KG1 (cell line): Measurements from ENCODE around the gene NLGN3.

ENCODE experiments used
- DNase-seq: peaks from one replicate; lab custom pipeline; 2025; lab: John Stamatoyannopoulos, UW

Gene NLGN3

DNA sequence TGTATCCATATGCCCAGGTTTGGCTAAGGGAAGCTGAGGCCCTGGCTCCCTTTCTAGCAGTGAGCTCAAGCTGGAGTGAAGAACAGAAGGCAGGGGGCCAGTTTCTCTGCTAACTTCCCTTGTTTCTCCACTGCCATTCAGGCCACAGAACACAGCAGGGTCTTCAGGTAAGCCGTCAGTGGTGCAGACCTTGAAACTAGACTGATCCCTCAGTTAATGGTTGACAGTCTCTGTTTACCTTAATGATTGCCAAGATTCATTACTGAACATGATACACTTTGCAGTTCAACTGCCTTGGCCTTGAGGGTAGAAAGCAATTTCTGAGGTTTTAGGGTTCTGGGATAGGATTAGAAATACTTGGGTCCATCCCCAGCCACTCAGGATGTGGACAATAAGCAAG, 69.5 kb downstream of the NLGN3 start:
- no peak for DNase-seq

DNA sequence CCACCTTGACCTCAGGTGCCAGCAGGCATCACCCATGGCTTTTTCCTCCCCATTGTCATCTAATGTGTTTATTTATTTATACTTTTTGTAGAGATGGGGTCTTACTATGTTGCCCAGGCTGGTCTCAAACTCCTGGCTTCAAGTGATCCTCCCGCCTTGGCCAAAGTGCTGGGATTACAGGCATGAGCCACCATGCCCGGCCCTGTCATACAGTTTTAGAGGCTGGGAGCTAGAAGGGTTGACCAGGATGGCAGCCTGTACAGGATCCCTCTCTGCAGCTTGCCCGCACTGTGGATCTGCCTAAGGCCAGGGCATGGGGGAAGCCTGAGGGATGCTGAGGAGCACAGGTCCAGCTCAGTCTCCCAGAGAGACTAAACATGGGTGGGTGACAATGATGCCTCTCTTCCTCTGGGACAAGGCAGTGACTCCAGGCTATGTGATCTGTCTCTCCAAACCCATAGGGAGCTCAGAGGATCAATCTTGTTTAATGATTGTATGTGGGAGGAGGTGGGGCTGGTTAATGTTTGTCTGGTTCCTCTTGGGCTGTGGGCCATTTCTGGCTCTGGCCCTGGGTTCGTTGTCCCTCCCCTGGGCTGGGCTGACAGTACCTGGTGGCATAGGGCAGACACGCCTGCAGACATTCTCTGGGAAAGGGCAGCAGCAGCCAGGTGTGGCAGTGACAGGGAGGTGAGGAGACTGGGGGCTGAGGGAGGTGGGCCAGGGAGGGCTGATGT, 70.1 kb downstream of the NLGN3 start:
- no peak for DNase-seq

GRCh38 chrX:71215338-71215912, 70.8 kb downstream of the NLGN3 start:
- no peak for DNase-seq

GRCh38 chrX:71216485-71216884, 71.8 kb downstream of the NLGN3 start:
- no peak for DNase-seq

GRCh38 chrX:71217298-71217697, 72.7 kb downstream of the NLGN3 start:
- no peak for DNase-seq
